HepG2 (cell line): ENCODE data around the gene RBM28. TPM values are rescaled to one million over a fixed set of nuclear protein-coding genes. Genes with fewer than 3 reads are reported as not detected.

ENCODE experiments used
- ATAC-seq: fragments of 200-7000 bp; cut with Tn5 transposase; 3 replicates; pipeline ENCODE4 v1.9.1; 2020; ENCODE audit warnings: mild to moderate bottlenecking, moderate library complexity
- BruUV-seq: library from RNA; stranded (reverse); fragments of 400-500 nt; replicated peaks from 2 replicates; lab custom pipeline; 2021; lab: Mats Ljungman, UMichigan
- CTCF ChIA-PET: fragments of 300-600 bp; formaldehyde crosslinking; extraction: SDS; loops from one replicate; lab custom pipeline; 2021; ENCODE audit warnings: low total read pairs, inconsistent platforms, low intra/inter-chr PET ratio; lab: Yijun Ruan, JAX
- POLR2A ChIA-PET: fragments of 350-600 bp; sonication (Branson Sonifier 250); formaldehyde crosslinking; loops from one replicate; lab custom pipeline; 2020; ENCODE audit warnings: antibody characterized with exemption, inconsistent platforms; lab: Yijun Ruan, JAX
- DNase-seq: peaks from one replicate; pipeline ENCODE4 v3.0.0-alpha.2; 2015; ENCODE audit warnings: low spot score
- FAIRE-seq: peaks from 3 replicates; lab custom pipeline; 2011; peaks lifted over from hg19 to GRCh38; lab: Jason Lieb, UNC
- H2AFZ ChIP-seq: one replicate; pipeline ENCODE4 v1.6.1; 2011; ENCODE audit warnings: low read length, inconsistent platforms
- H3K27ac ChIP-seq: fragments of 300-600 bp; 3 replicates; pipeline ENCODE4 v1.8.0; 2011; ENCODE audit warnings: mixed run types, mild to moderate bottlenecking, mixed read lengths, low read length, inconsistent platforms; ENCODE audit not compliant: insufficient read depth; ENCODE audit errors: extremely low read length
- H3K27me3 ChIP-seq, 2 experiments: fragments of 200-600 bp in 1 of 2; 2 replicates in 1 of 2; 3 replicates in 1 of 2; pipeline versions ENCODE4 v1.6.0 to v1.8.0; 2011; ENCODE audit warnings: low read length in 2 of 2, mild to moderate bottlenecking in 2 of 2, moderate library complexity in 2 of 2, inconsistent platforms in 1 of 2; ENCODE audit not compliant: insufficient read depth in 2 of 2, control insufficient read depth in 1 of 2
- H3K36me3 ChIP-seq, 2 experiments: fragments of 200-600 bp in 1 of 2; replicated peaks in 1 of 2; 2 replicates in 1 of 2; 3 replicates in 1 of 2; pipeline versions ENCODE4 v1.5.1 to v1.8.0; 2011; ENCODE audit warnings: low read length in 2 of 2, inconsistent platforms in 1 of 2; ENCODE audit not compliant: insufficient read depth in 2 of 2, control insufficient read depth in 1 of 2
- H3K4me1 ChIP-seq: 2 replicates; pipeline ENCODE4 v1.5.1; 2012; ENCODE audit warnings: low read length, inconsistent platforms; ENCODE audit not compliant: insufficient read depth
- H3K4me2 ChIP-seq: 2 replicates; pipeline ENCODE4 v1.6.0; 2011; ENCODE audit warnings: low read depth, low read length, inconsistent platforms
- H3K4me3 ChIP-seq, 3 experiments: fragments of 200-600 bp in 1 of 3; sonication (generic), shearing (Covaris generic) in 1 of 3; replicated peaks in 1 of 3; 2 replicates each; pipeline ENCODE4 v1.5.1; 2011 to 2016; ENCODE audit warnings: low read length in 3 of 3, inconsistent platforms in 2 of 3, low read depth in 2 of 3, mild to moderate bottlenecking in 2 of 3, control low read depth in 1 of 3, mixed read lengths in 1 of 3; ENCODE audit not compliant: insufficient read depth in 1 of 3
- H3K79me2 ChIP-seq: one replicate; pipeline ENCODE4 v1.6.1; 2011; ENCODE audit warnings: low read length, inconsistent platforms; ENCODE audit not compliant: insufficient read depth
- H3K9ac ChIP-seq: 2 replicates; pipeline ENCODE4 v1.6.0; 2011; ENCODE audit warnings: mild to moderate bottlenecking, low read depth, low read length, inconsistent platforms; ENCODE audit not compliant: insufficient read depth
- H3K9me3 ChIP-seq: 2 replicates; pipeline ENCODE4 v1.5.1; 2012; ENCODE audit warnings: mild to moderate bottlenecking, low read length
- H4K20me1 ChIP-seq: 2 replicates; pipeline ENCODE4 v1.6.0; 2011; ENCODE audit warnings: inconsistent platforms, mild to moderate bottlenecking, low read length, moderate library complexity; ENCODE audit not compliant: insufficient read depth
- ARHGAP35 ChIP-seq: sonication (generic); formaldehyde crosslinking; IDR thresholded peaks from 2 replicates; pipeline ENCODE4 v1.9.0; 2022; ENCODE audit warnings: mild to moderate bottlenecking, inconsistent platforms, moderate library complexity, missing genetic modification reagents, borderline replicate concordance
- CCAR2 ChIP-seq: fragments of 200-400 bp; formaldehyde crosslinking; optimal IDR thresholded peaks from 2 replicates; pipeline ENCODE3; 2018; ENCODE audit warnings: low read depth, mild to moderate bottlenecking, low read length, moderate library complexity
- ELF4 ChIP-seq: sonication (generic); formaldehyde crosslinking; IDR thresholded peaks from 2 replicates; pipeline ENCODE4 v1.5.0; 2020; ENCODE audit warnings: missing genetic modification reagents, mild to moderate bottlenecking, moderate library complexity, borderline replicate concordance
- FOXP4 ChIP-seq: sonication (generic); formaldehyde crosslinking; IDR thresholded peaks from 2 replicates; pipeline ENCODE4 v1.4.0; 2020; ENCODE audit warnings: missing genetic modification reagents
- HOXA9 ChIP-seq: sonication (generic); formaldehyde crosslinking; IDR thresholded peaks from 2 replicates; pipeline ENCODE4 v1.8.1; 2022; ENCODE audit warnings: missing genetic modification reagents, mild to moderate bottlenecking, moderate library complexity, borderline replicate concordance
- JDP2 ChIP-seq: sonication (generic); formaldehyde crosslinking; IDR thresholded peaks from 2 replicates; pipeline ENCODE4 v1.8.1; 2022; ENCODE audit warnings: missing genetic modification reagents, borderline replicate concordance
- MTF2 ChIP-seq: sonication (generic); formaldehyde crosslinking; IDR thresholded peaks from 2 replicates; pipeline ENCODE4 v1.5.0; 2020; ENCODE audit warnings: missing genetic modification reagents, borderline replicate concordance
- NFIB ChIP-seq: sonication (generic); formaldehyde crosslinking; IDR thresholded peaks from 2 replicates; pipeline ENCODE4 v1.9.0; 2021; ENCODE audit warnings: missing genetic modification reagents, mild to moderate bottlenecking, borderline replicate concordance
- RCOR2 ChIP-seq: IDR thresholded peaks from 2 replicates; pipeline ENCODE4 v1.6.1; 2016; ENCODE audit warnings: missing biosample characterization, missing genetic modification reagents
- RNF219 ChIP-seq: sonication (generic); formaldehyde crosslinking; IDR thresholded peaks from 2 replicates; pipeline ENCODE4 v1.5.0; 2020; ENCODE audit warnings: mild to moderate bottlenecking, missing genetic modification reagents
- SNAI1 ChIP-seq: sonication (generic); formaldehyde crosslinking; IDR thresholded peaks from 2 replicates; pipeline ENCODE4 v1.5.0; 2020; ENCODE audit warnings: mild to moderate bottlenecking, missing genetic modification reagents, borderline replicate concordance
- TEF ChIP-seq: sonication (generic); formaldehyde crosslinking; IDR thresholded peaks from 2 replicates; pipeline ENCODE4 v1.5.0; 2020; ENCODE audit warnings: missing genetic modification reagents
- TMF1 ChIP-seq: sonication (generic); formaldehyde crosslinking; IDR thresholded peaks from 2 replicates; pipeline ENCODE4 v1.8.1; 2022; ENCODE audit warnings: low read depth, missing genetic modification reagents
- ZNF224 ChIP-seq: sonication (generic); formaldehyde crosslinking; IDR thresholded peaks from 2 replicates; pipeline ENCODE4 v1.5.0; 2020; ENCODE audit warnings: mild to moderate bottlenecking, missing genetic modification reagents
- ZNF652 ChIP-seq: IDR thresholded peaks from 2 replicates; pipeline ENCODE4 v1.6.1; 2016; ENCODE audit warnings: low read depth, borderline replicate concordance
- ZNF670 ChIP-seq: sonication (generic); formaldehyde crosslinking; IDR thresholded peaks from 2 replicates; pipeline ENCODE4 v1.8.0; 2022; ENCODE audit warnings: mild to moderate bottlenecking, missing genetic modification reagents, borderline replicate concordance
- ZNF776 ChIP-seq: sonication (generic); formaldehyde crosslinking; IDR thresholded peaks from 2 replicates; pipeline ENCODE4 v1.4.0; 2020; ENCODE audit warnings: mild to moderate bottlenecking, missing genetic modification reagents
- ZNF816 ChIP-seq: sonication (generic); formaldehyde crosslinking; IDR thresholded peaks from 2 replicates; pipeline ENCODE4 v1.8.0; 2022; ENCODE audit warnings: missing genetic modification reagents, mild to moderate bottlenecking, borderline replicate concordance
- WGBS: methylation state at CpG from one replicate; pipeline ENCODE4 v1.1.6; 2017; ENCODE audit warnings: low lambda C conversion rate; 5-methylcytosine and 5-hydroxymethylcytosine counted together
- in situ Hi-C: cut with HindIII; loops from 2 replicates; pipeline ENCODE4 v1.10.0; 2017; ENCODE audit warnings: low pct_unique_long_range_greater_than_20kb; ENCODE audit not compliant: extremely low pct_ligation_motif_present
- intact Hi-C: fragments of 100-400 bp; cut with micrococcal nuclease; formaldehyde crosslinking; loops from one replicate; pipeline ENCODE4 v1.10.0; 2022; ENCODE audit not compliant: unreplicated experiment
- polyA plus RNA-seq, 8 experiments: library from polyadenylated mRNA; depleted of rRNA in 3 of 8; stranded (reverse) in 7 of 8; unstranded in 1 of 8; fragments of >200 nt; fragmentation: Illumina TruSeq in 4 of 8; extraction: Trizol in 4 of 8; gene quantifications; 2 replicates each; pipeline versions ENCODE4 v1.2.1 to v1.2.3, GENCODE V29; 2011 to 2016; ENCODE audit warnings: low read depth in 4 of 8, missing spikeins in 1 of 8, mixed read lengths in 1 of 8; ENCODE audit not compliant: insufficient read depth in 1 of 8
- total RNA-seq, 5 experiments: library from RNA; depleted of rRNA; stranded (reverse); fragments of >200 nt; fragmentation: Illumina TruSeq; extraction: Trizol; gene quantifications; 2 replicates each; pipeline ENCODE4 v1.2.3, GENCODE V29; 2016; ENCODE audit warnings: low read depth in 1 of 5

Gene RBM28
- total and polyA plus RNA-seq, 2 of the 13 experiments (the other 11 are each of a cell fraction or from before 2014, with no cell fraction given), result 20.5 to 49.0 TPM

GRCh38 chr7:128278366-128278765, 65.3 kb downstream of the RBM28 start (continued):
- TF ChIP-seq TEF (CRISPR knock-in tag), result no peak
- no peak for TF ChIP-seq ZNF776 (CRISPR knock-in tag)
- TF ChIP-seq MTF2 (CRISPR knock-in tag), result no peak
- TF ChIP-seq RCOR2 (CRISPR knock-in tag), result no peak
- TF ChIP-seq FOXP4 (CRISPR knock-in tag), result no peak
- no peak for TF ChIP-seq ZNF816 (CRISPR knock-in tag)
- no peak for TF ChIP-seq RNF219 (CRISPR knock-in tag)
- TF ChIP-seq JDP2 (CRISPR knock-in tag), result no peak

- no TSS peak for BruUV-seq
- Histone ChIP-seq H3K27me3 (no peaks in the 10 kb centered on the region), H3K4me2 (peak overlapping the region; percentile 59), H3K4me1 (peaks cover 25% of the 10 kb centered on the region), H3K36me3 (no peaks in the 10 kb centered on the region), H3K4me3 (no peak overlapping the region), H3K9ac (no peak overlapping the region), H3K79me2 (no peaks in the 10 kb centered on the region), H3K9me3 (peaks cover 8% of the 10 kb centered on the region; the same call in 1 of the 2 replicates), H2AFZ (no peak overlapping the region), H4K20me1 (no peaks in the 10 kb centered on the region), H3K27ac (no peak overlapping the region)
- no peak for ATAC-seq
- no peak for FAIRE-seq
- ChIA-PET CTCF (no interaction called here), POLR2A (no interaction called here)
- WGBS, result 57% methylated on average over 4 of the region's 4 CpGs
- DNase-seq, result no peak
- intact Hi-C loops (no loop called here), in situ Hi-C loops (no loop called here)
- TF ChIP-seq ARHGAP35 (CRISPR knock-in tag), result no peak
- TF ChIP-seq TMF1 (CRISPR knock-in tag), result no peak
- TF ChIP-seq SNAI1, result no peak
- TF ChIP-seq ZNF652 (CRISPR knock-in tag), result no peak
- no peak for TF ChIP-seq NFIB
- 0 out of 2 replicates have a peak, but pooled peaks have one; percentile 9 for TF ChIP-seq ZNF670 (CRISPR knock-in tag)
- TF ChIP-seq ELF4, result no peak
- TF ChIP-seq HOXA9 (CRISPR knock-in tag), result no peak
- no peak for TF ChIP-seq CCAR2
- TF ChIP-seq ZNF224 (CRISPR knock-in tag), result no peak
These were observed 68.0 kb downstream of the RBM28 start for GRCh38 chr7:128275681-128276080.
